GM12878 (cell line): ENCODE results near the gene CIP2A.

Source experiments
- CHD2 ChIP-seq: IDR thresholded peaks from 2 replicates; pipeline ENCODE4 v1.6.1; 2011; ENCODE audit warnings: low read depth, low read length, improper control_type of control experiment, borderline replicate concordance
- CTCF ChIP-seq, 3 experiments: IDR thresholded peaks in 2 of 3; conservative IDR thresholded peaks in 1 of 3; 2 replicates each; pipeline ENCODE4 v1.5.1; 2011; ENCODE audit warnings: low read depth in 3 of 3, low read length in 3 of 3, mild to moderate bottlenecking in 3 of 3, control low read depth in 2 of 3, moderate library complexity in 2 of 3, inconsistent platforms in 1 of 3, mixed read lengths in 1 of 3; ENCODE audit not compliant: control insufficient read depth in 2 of 3, insufficient read depth in 1 of 3; ENCODE audit errors: extremely low read depth in 1 of 3
- MEF2B ChIP-seq: fragments of 450-650 bp; IDR thresholded peaks from 2 replicates; pipeline ENCODE4 v1.6.1; 2018; ENCODE audit warnings: mild to moderate bottlenecking, moderate library complexity; ENCODE audit not compliant: partially characterized antibody, poor library complexity, severe bottlenecking
- POLR2A ChIP-seq: IDR thresholded peaks from 2 replicates; pipeline ENCODE4 v1.6.1; 2011; ENCODE audit warnings: low read depth, mild to moderate bottlenecking, low read length
- SIX5 ChIP-seq: IDR thresholded peaks from 2 replicates; pipeline ENCODE4 v1.6.1; 2011; ENCODE audit warnings: mild to moderate bottlenecking, low read depth, low read length, moderate library complexity; ENCODE audit not compliant: severe bottlenecking

- TF ChIP-seq SIX5 (no peak), CHD2 (no peak), POLR2A (no peak), CTCF (IDR thresholded peaks at IDR 0.05 in 2 of 3, conservative IDR thresholded peaks at IDR 0.05 in 1 of 3; ENCODE audit: control insufficient read depth in 2 of 3, extremely low read depth in 1 of 3, insufficient read depth in 1 of 3, low read depth in 3 of 3, low read length in 3 of 3) (no peak), MEF2B (no peak)
Observed at GRCh38 chr3:108518895-108519294, 70.3 kb downstream of the CIP2A start.
